GM12801 (cell line): ENCODE data around the gene GBX2.

ENCODE experiments used
- CTCF ChIP-seq: IDR thresholded peaks from one replicate; pipeline ENCODE4 v1.5.1; 2011; ENCODE audit warnings: control low read depth; ENCODE audit not compliant: insufficient read length; ENCODE audit errors: extremely low read depth

The GBX2 gene

GRCh38 chr2:236200378-236200777, 32.2 kb upstream of the GBX2 start:
- no peak for TF ChIP-seq CTCF

GRCh38 chr2:236196366-236196765, 28.2 kb upstream of the GBX2 start:
- no peak for TF ChIP-seq CTCF

- no peak for TF ChIP-seq CTCF
Measured at GRCh38 chr2:236195726-236196125, 27.5 kb upstream of the GBX2 start.

- no peak for TF ChIP-seq CTCF
Measured at GRCh38 chr2:236194786-236195185, 26.6 kb upstream of the GBX2 start.

- TF ChIP-seq CTCF = no peak
Measured at GRCh38 chr2:236193026-236193425, 24.8 kb upstream of the GBX2 start.

GRCh38 chr2:236190674-236191073, 22.5 kb upstream of the GBX2 start:
- no peak for TF ChIP-seq CTCF

- no peak for TF ChIP-seq CTCF
Measured at GRCh38 chr2:236184701-236185100, 16.5 kb upstream of the GBX2 start.
